Ovary (tissue), 3 donors: ENCODE measurements around the gene GAREM2.

Experiments
- EP300 ChIP-seq: sonication (generic); formaldehyde crosslinking; IDR thresholded peaks from one replicate; pipeline ENCODE4 v1.6.1; 2017; ENCODE audit warnings: antibody characterized with exemption
- POLR2A ChIP-seq: fragments of 450-650 bp; IDR thresholded peaks from one replicate; pipeline ENCODE4 v1.6.1; 2017; ENCODE audit warnings: antibody characterized with exemption, mild to moderate bottlenecking, moderate library complexity
- TF ChIP-seq, protein P1 (sequence below), 3 donors: fragments of 450-650 bp in 2 of 3; fragments of 200-600 bp in 1 of 3; IDR thresholded peaks; one replicate each; pipeline versions ENCODE4 v1.5.1 to v1.8.0; 2016 to 2022; ENCODE audit warnings: antibody characterized with exemption in 3 of 3, mild to moderate bottlenecking in 1 of 3
- donor health status: DM: no; HTN: no; CAD: no.

DNA sequence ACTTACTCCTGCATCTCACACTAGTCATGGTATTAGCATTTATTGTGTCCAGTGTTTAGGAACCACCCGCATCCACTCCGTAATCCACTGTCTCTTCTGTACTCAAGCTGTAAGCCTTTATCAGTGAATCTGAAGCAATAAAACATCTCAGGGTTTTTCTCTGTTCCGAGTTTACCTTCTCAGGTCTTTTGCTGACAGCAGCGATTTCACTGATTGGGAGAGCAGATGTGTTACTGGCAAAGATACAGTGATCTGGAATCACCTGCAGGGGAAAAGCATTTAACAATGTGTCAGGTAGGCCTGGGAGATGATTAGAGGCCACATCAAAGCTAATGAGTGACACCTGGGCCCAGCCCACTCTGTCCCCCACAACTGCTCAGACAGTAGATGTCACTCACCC, 24.6 kb downstream of the GAREM2 start:
- TF ChIP-seq POLR2A = no peak
- TF ChIP-seq, protein P1, sequence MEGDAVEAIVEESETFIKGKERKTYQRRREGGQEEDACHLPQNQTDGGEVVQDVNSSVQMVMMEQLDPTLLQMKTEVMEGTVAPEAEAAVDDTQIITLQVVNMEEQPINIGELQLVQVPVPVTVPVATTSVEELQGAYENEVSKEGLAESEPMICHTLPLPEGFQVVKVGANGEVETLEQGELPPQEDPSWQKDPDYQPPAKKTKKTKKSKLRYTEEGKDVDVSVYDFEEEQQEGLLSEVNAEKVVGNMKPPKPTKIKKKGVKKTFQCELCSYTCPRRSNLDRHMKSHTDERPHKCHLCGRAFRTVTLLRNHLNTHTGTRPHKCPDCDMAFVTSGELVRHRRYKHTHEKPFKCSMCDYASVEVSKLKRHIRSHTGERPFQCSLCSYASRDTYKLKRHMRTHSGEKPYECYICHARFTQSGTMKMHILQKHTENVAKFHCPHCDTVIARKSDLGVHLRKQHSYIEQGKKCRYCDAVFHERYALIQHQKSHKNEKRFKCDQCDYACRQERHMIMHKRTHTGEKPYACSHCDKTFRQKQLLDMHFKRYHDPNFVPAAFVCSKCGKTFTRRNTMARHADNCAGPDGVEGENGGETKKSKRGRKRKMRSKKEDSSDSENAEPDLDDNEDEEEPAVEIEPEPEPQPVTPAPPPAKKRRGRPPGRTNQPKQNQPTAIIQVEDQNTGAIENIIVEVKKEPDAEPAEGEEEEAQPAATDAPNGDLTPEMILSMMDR (IDR thresholded peaks at IDR 0.05) = no peak
- TF ChIP-seq EP300 = no peak
